HAP-1 (cell line): ENCODE data around the gene UBL4B.

Experiments
- DNase-seq, 2 experiments: peaks; one replicate each; pipeline ENCODE4 v3.0.0-alpha.2; 2016 to 2020; ENCODE audit warnings: low spot score in 2 of 2
- H3K27me3 ChIP-seq: fragments of 250-450 bp; sonication (Bioruptor Pico); 2 replicates; pipeline ENCODE4 v1.5.1; 2020; ENCODE audit warnings: low read depth, mild to moderate bottlenecking, moderate library complexity
- H3K36me3 ChIP-seq: fragments of 250-450 bp; sonication (Bioruptor Pico); replicated peaks from 2 replicates; pipeline ENCODE4 v1.5.1; 2020; ENCODE audit warnings: mild to moderate bottlenecking
- H3K4me1 ChIP-seq: fragments of 250-450 bp; sonication (Bioruptor Pico); 2 replicates; pipeline ENCODE4 v1.5.1; 2020; ENCODE audit warnings: mild to moderate bottlenecking
- H3K4me3 ChIP-seq: fragments of 250-450 bp; sonication (Bioruptor Pico); 2 replicates; pipeline ENCODE4 v1.5.1; 2020; ENCODE audit warnings: mild to moderate bottlenecking, moderate library complexity
- H3K9me3 ChIP-seq: fragments of 250-450 bp; sonication (Bioruptor Pico); 2 replicates; pipeline ENCODE4 v1.5.1; 2020; ENCODE audit warnings: mild to moderate bottlenecking, moderate library complexity
- in situ Hi-C: fragments of 300-500 bp; cut with MboI; formaldehyde crosslinking; loops from 3 replicates; pipeline ENCODE4 v1.14.3; 2020; ENCODE audit warnings: low sequenced_read_pairs, inconsistent platforms, mixed read lengths

Gene UBL4B, protein sequence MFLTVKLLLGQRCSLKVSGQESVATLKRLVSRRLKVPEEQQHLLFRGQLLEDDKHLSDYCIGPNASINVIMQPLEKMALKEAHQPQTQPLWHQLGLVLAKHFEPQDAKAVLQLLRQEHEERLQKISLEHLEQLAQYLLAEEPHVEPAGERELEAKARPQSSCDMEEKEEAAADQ

DNA sequence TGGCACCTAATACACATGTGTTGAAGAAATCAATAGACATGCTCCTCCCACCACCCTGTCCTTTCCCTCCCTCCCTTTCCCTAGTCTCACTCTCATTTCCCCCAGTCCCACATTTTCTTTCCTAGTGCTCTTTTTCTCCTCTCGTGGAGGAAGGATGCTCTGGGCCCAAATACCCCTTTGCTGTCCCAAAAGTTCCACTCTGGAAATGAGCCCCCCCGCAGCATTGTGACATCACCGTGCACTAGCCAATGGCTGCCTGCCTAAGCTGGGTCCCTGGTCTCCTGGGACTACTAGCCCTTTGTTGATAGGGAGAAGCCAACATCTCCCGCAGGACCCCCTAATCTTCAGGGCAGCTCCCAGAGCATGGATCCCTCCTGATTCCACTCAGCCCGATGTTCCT is at the start of gene UBL4B:
UBL4B (plus strand) TSS at position 301 of the 400 bp plus-strand sequence; CDS start at position 393, 92 bp downstream.
- Histone ChIP-seq H3K27me3 (peaks cover 33% of the 10 kb centered on the region), H3K36me3 (no peaks in the 10 kb centered on the region), H3K9me3 (no peaks in the 10 kb centered on the region), H3K4me3 (no peak within 1 kb of the TSS), H3K4me1 (no peaks in the 10 kb centered on the region)
- DNase-seq: no peak
- in situ Hi-C loops: no loop called here

DNA sequence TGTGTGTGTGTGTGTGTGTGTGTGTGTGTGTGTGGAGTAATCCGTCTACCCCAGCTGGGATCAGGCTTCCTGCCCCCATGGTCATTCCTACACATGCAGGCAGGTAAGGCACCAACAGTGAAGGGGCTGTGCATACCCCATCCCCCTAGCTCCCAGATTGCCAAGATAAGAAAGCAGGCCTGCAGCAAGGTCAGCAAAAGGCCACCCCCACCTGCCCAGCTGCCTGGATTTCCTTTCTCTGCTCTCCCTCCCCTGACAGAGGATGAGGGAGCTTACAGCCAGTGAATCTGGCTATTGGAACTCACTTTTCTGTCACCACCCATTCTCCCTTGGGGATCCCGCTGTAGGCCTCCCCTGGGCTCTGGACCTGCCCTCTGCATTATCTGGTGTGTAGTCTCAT is 49.6 kb upstream of the UBL4B start:
- peaks cover 12% of the 10 kb centered on the region for H3K36me3 ChIP-seq
- peaks cover 10% of the 10 kb centered on the region for H3K27me3 ChIP-seq
- no peak for DNase-seq
- no peaks in the 10 kb centered on the region for H3K9me3 ChIP-seq
- no peaks in the 10 kb centered on the region for H3K4me1 ChIP-seq
- in situ Hi-C loops: no loop called here
- H3K4me3 ChIP-seq: no peak overlapping the region

DNA sequence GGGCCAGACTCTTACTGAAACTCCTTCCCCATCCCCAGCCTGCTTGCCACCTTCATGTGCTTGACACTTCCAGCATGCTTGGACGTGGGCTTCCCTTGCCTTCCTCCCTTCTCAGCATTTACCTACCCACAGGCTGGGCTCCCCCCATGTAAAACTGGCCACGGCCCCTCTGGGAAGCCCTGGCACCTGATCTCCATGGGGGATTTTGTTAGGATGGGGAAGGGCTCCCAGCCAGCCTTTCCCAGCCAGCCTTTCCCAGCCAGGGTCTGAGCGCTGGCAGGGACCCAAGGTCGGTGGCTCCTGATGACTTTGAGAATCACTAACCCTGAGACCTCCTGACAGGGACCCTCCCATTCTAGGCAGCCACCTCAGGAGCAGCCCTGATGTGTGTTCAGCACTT is 48.5 kb upstream of the UBL4B start:
- peaks cover 21% of the 10 kb centered on the region for H3K27me3 ChIP-seq
- no peak for DNase-seq
- no peaks in the 10 kb centered on the region for H3K9me3 ChIP-seq
- H3K4me1 ChIP-seq: no peaks in the 10 kb centered on the region
- in situ Hi-C loops: no loop called here
- H3K4me3 ChIP-seq: no peak overlapping the region
- H3K36me3 ChIP-seq: peaks cover 7% of the 10 kb centered on the region

DNA sequence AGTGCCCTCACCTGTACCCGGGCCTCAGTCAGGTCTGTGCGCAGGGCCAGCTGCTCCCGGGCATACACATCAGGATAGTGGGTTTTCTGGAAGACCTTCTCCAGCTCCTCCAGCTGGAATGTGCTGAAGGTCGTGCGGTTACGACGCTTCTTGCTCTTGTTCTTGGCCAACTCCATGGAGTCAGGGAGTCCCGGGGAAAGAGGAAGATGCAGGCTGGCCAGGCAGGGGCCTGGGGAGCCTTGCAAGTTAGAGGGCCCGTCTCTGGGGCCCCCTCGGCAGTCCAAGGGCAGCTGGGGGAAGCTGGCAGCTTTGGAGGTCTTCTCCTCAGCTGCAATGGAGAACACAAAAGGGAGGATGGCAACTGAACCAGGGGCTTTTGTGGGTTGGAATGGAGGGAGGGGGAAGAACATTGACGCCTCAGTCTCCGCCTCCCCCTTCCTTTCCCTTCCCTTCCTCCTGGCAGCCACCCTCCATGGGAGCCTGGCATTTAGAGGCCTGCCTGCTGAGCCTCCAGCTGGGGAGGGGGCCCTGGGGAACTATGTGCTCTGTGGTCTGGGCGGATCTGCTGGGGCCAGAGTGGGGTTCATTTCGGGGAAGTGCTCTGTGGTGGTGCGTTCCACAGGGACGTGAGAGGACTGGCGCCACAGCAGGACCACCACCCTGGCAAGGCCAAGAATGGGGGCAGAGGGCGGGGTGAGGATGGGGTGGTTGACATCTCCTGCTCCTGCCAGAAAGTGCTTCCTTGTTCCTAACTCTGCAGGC is 47.5 kb upstream of the UBL4B start:
- H3K36me3 ChIP-seq: peaks cover 7% of the 10 kb centered on the region; the same call in 1 of the 2 replicates
- no peak overlapping the region for H3K4me3 ChIP-seq
- H3K4me1 ChIP-seq: no peaks in the 10 kb centered on the region
- no peaks in the 10 kb centered on the region for H3K9me3 ChIP-seq
- H3K27me3 ChIP-seq: peaks cover 31% of the 10 kb centered on the region
- in situ Hi-C loops: no loop called here
- DNase-seq: no peak

DNA sequence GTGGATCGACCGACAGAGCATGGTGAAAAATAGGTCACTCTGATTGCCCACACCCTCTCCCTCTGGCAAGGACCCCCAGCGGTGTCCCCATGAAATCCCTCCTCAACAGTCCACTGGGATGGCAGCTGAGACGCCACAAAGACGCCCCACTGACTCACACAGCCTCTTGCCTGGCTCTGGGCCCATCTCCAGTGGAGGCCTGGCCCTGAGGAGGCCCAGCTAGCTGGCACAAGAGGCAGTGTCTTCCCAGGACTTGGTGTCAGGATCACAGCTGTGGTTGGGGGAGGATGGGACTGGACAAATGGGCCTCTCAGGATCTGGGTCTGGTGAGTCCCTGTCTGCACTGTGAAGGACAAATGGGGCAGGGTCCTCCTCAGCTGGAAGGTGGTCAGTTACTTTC is 46.4 kb upstream of the UBL4B start:
- in situ Hi-C loops: no loop called here
- Histone ChIP-seq H3K36me3 (peaks cover 7% of the 10 kb centered on the region; the same call in 1 of the 2 replicates), H3K4me1 (no peaks in the 10 kb centered on the region), H3K27me3 (peaks cover 37% of the 10 kb centered on the region), H3K4me3 (no peak overlapping the region), H3K9me3 (no peaks in the 10 kb centered on the region)
- no peak for DNase-seq

DNA sequence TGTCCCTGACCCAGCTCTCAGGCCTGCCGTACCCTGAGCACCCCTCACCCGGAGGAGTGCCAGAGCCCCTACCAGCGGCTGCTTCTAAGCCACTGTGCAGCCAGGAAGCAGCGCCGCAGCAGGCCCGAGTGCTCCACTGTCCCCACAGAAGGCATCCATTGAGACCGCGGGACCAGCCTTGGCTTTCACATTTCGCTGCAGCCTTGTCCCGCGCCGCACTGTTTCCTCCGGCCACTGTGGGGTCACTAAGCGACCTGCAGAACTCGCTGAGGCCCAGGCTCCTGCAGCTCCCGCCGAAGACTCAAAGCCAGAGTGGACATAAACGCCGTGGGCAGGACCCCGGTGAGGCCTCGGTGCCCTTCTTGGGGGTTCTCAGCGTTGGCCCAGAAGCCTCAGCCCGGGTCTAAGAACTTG is 44.8 kb upstream of the UBL4B start:
- Histone ChIP-seq H3K9me3 (no peaks in the 10 kb centered on the region), H3K36me3 (no peaks in the 10 kb centered on the region), H3K4me1 (no peaks in the 10 kb centered on the region), H3K27me3 (peaks cover 51% of the 10 kb centered on the region), H3K4me3 (no peak overlapping the region)
- no peak for DNase-seq
- in situ Hi-C loops: no loop called here

DNA sequence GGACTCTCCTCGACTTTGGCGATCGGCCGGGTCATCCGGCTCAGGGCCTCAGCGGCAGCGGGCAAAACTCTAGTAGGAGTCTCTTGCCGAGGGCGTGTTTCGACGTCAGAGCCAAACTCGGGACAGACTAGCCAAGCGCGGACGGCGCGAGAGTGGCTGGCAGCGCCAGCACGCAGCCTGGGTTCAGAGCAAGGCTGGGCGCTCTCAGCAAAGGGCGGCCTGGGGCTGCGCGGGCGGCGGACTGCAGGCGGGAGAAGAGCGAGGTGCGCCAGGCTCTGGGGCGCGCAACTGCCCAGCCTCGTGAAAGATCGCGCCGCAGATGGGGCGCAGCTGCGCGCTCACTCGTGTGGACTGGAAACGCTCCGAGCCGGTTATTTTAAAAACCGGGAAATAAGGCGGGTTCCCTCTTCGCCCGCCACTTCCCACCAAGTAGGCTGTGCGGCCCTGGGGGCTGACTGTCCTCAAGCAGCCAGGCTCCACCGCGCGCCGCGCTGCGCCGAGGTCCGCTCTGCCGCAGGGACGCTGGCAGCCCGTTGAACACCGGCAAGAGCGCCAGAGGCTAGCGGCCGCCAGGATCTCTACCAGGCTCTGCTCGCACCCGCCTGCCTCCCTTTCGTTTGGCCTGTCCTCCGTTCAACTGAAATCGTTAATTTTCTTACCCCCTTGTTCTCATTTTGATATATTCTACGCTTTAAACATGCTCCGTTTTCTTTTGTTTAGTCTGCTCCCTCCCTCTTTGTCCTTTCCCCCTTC is 44.2 kb upstream of the UBL4B start:
- in situ Hi-C loops: no loop called here
- Histone ChIP-seq H3K36me3 (no peaks in the 10 kb centered on the region), H3K4me3 (no peak overlapping the region), H3K9me3 (no peaks in the 10 kb centered on the region), H3K27me3 (peaks cover 54% of the 10 kb centered on the region), H3K4me1 (no peaks in the 10 kb centered on the region)
- peak in 1 of 2 experiments; percentile 22 for DNase-seq

DNA sequence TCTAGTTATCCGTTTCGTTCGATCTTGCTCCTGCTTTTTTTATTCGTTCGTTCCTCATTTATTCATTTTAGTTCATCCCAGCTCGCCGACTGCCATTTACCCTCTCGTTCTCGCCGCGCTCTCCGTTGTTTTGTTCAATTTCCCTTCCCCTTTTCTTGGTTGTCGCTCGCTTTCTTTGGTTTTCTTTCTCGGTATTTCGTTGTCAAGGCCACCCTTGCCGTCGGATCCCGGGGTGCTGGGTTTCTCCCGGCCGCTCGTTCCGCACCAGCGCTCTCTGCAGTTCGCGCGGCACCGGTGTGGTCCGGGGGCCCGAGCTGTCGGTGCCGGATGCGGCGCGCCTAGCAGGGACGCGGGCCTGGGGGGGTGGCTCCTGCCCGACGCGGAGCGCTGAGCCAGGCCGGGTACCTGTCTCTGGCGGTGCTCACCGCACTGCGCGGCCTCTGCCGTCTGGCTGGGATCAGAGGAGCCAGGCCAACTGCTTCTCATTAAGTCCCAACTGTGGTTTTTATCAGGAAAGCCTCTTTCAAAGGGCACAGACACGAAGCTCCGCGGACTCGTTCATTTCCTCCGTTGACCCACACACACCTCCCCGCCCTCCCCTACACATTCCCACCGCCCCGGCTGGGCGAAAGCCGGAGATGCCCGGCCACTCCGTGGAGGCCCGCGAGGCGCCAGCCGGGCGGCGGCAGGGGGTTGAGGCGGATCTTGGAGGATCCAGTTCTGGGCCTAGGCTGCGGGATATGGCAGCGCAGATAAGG is 43.4 kb upstream of the UBL4B start:
- H3K27me3 ChIP-seq: peaks cover 58% of the 10 kb centered on the region
- no peaks in the 10 kb centered on the region for H3K4me1 ChIP-seq
- no peak overlapping the region for H3K4me3 ChIP-seq
- no peak for DNase-seq
- no peaks in the 10 kb centered on the region for H3K36me3 ChIP-seq
- no peaks in the 10 kb centered on the region for H3K9me3 ChIP-seq
- in situ Hi-C loops: no loop called here

DNA sequence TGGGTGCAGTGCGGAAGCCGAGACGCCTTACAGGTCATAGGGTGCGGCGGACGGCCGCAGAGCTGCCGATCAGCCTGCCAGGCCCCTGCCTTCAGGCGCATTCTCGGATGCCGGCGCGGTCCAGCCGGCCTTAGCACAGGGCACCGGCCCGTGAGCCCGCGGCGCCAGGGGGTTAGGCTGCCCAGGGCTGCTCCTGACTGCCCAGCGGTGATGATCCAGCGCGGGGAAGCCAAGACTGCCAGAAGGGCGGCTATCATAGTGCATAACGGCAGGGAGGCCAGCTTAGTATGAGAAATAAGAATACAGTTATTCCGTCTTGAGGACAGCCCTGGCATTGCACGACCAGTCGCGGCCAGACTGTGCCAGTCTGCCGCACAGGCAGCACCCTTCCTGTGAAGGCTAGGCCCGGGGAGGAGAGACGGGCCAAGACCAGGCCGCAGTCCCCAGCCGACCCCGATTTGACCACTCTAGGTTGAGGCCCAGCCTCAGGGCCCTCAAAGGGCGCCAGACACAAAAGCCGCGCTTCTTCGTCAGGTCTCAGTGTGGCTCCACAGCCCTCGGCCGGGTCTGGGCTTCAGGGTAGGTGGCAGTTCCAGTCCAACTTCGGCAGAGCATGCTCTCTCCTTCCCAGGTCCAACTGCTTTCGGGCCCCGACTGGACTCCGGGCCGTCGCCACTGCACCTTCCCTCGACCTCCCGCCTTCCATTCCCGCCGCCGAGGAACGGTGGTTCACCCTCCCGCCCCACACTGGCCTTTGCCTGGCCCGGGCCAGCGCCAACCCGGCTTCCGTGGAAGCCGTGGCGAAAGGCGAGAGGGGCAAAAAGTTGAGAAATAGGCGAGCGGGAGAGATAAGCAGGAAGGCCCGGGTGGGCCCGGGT is 42.6 kb upstream of the UBL4B start:
- H3K36me3 ChIP-seq: no peaks in the 10 kb centered on the region
- H3K4me1 ChIP-seq: no peaks in the 10 kb centered on the region
- no peak for DNase-seq
- H3K4me3 ChIP-seq: no peak overlapping the region
- H3K27me3 ChIP-seq: peaks cover 61% of the 10 kb centered on the region
- no peaks in the 10 kb centered on the region for H3K9me3 ChIP-seq
- in situ Hi-C loops: no loop called here

DNA sequence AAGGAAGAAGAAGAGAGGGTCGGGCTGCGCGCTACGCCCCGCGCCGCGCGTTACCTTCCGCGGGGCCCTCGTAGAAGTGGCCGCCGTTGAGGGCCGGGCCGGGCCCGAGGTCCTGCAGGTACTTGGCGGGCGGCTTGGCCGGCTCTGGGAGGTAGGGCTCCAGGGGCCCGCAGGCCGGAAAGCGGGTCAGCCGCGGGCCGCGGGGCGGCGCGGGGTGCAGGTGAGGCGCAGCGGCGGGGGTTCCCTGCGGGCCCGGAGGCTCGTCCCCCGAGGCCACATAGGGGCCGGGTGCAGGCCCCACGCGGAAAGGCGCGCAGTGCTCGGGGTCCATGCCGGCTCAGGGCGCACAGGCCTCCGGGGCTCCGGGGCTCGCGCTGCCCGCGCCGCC is 42.0 kb upstream of the UBL4B start:
- in situ Hi-C loops: no loop called here
- no peak for DNase-seq
- peaks cover 61% of the 10 kb centered on the region for H3K27me3 ChIP-seq
- no peaks in the 10 kb centered on the region for H3K4me1 ChIP-seq
- H3K9me3 ChIP-seq: no peaks in the 10 kb centered on the region
- H3K36me3 ChIP-seq: no peaks in the 10 kb centered on the region
- no peak overlapping the region for H3K4me3 ChIP-seq

DNA sequence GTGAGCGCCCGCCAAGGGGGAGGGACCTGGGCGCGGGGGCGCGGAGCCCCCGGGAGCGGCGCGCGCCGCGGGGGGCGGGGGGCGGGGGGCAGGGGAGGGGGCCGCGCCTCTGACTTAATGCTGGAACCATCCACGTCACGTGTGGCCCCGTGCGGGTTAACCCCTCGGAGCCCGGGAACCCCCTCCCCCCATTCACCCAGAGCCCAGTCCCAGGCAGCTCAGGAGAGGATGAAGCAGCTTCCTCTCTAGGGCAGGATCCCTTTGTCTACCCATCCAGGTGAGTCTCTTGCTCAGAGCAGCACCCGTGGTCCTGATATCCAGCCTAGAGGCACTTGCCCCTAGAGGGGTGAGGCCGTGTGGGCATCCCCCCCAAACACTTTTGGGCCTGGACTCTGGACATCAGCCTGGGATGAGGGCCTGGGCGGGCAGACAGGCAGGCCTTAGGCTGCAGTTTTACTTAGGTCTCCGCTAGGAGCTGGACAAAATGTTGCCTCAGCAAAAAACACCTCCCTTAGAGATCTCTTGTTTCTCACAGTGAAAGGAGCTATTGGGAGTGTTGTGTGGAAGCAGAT is 41.5 kb upstream of the UBL4B start, which contains the start of gene ALX3:
ALX3 (minus strand) TSS at position 2 of the 572 bp plus-strand sequence. CDS start 60 bp downstream, outside the sequence.
- in situ Hi-C loops: no loop called here
- Histone ChIP-seq H3K9me3 (no peaks in the 10 kb centered on the region), H3K4me3 (no peak within 1 kb of the TSS), H3K4me1 (no peaks in the 10 kb centered on the region), H3K36me3 (no peaks in the 10 kb centered on the region), H3K27me3 (peaks cover 61% of the 10 kb centered on the region)
- no peak for DNase-seq

DNA sequence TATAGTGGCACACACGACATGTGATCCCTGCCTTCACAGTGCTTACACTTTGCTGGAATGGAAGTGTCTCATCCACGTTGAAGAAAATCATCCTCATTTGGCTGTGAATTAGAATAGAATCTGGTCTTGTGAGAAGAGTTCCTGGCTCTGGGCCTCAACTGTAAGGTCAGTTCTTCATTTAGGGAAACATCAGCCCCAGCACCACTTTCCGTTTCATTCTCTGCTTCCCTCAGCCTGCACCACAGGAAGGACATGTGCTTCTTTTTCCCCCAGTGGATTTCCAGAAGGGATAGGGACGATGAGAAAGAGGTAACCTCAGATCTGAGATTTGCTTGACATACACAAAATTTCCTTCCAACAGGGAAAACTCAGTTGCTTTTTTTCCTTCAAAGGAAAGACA is 38.1 kb upstream of the UBL4B start:
- in situ Hi-C loops: no loop called here

More for the DNA sequence above, 38.1 kb upstream of the UBL4B start:
- no peaks in the 10 kb centered on the region for H3K9me3 ChIP-seq
- H3K4me3 ChIP-seq: no peak overlapping the region
- H3K4me1 ChIP-seq: no peaks in the 10 kb centered on the region
- H3K27me3 ChIP-seq: peaks cover 39% of the 10 kb centered on the region
- H3K36me3 ChIP-seq: no peaks in the 10 kb centered on the region
- DNase-seq: no peak
